Measurements from ENCODE around the gene VCP.

Gene VCP

DNA sequence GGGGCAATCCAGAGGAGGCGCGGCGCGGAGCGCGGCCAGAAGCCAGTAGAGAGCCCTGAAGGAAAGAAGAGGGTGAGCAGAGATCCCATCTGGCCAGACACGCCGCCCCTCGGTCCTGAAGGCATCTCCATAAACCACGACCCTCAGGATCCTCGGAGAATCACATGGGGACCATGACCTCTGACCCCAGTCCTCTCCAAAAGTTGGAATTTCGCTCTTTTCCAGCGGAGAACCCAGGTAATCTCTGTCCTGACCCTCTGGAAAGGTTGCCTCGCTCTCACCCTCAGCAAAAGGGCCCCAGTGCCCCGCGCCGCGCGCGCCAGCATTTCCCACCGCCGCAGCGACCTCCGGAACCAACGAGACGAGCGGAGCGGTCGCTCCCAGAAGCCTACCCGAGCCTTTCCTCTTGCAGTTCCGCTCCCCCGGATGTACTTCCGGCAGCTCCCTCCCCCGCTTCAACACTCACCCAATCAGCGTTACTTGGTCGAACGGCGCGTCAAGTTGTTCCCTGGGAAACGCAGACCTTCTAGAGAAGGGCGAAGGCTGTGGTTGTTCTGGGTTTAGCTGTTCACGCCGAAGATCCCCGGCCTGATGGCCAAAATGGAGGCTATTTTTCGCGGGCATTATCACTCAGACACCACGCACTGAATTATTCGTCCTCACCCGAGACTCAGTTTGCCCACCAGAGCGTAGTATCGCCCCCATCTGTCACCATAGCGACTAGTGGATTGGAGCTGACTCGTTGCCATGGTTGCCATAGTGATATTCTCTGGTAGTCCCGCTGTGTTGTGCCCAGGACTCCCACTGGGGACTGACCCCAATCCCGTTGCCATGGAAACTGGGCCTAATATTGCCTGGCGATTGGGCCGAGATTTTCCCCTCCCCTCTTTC is 30.6 kb upstream of the VCP start, which contains the start of gene STOML2:
STOML2 (minus strand) TSS at position 363 of the 891 bp plus-strand sequence; CDS start at position 326, 37 bp downstream.
- peak; percentile 91 to 97 (median 96) for DNase-seq

GRCh38 chr9:35102465-35102768 is 30.0 kb upstream of the VCP start:
- DNase-seq = peak in 1 of 4 experiments; percentile 24

DNA sequence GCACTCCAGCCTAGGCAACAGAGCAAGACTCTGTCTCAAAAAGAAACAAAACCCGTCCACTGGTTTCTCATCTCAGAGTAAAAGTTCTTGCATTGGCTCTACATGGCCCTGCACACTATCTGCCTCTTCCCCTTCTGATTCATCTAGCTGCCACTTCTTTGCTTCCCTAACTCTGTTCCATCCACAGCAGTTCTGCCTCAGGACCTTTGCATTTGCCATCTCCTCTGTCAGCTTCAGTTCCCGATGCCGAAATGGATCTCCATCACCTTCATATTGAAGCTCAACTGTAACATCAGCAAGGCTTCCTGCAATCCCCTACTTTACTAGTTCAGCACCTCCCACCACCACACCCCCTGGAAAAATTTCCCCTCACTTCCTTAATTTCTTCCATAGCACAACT is 25.1 kb upstream of the VCP start:
- no peak for DNase-seq

DNA sequence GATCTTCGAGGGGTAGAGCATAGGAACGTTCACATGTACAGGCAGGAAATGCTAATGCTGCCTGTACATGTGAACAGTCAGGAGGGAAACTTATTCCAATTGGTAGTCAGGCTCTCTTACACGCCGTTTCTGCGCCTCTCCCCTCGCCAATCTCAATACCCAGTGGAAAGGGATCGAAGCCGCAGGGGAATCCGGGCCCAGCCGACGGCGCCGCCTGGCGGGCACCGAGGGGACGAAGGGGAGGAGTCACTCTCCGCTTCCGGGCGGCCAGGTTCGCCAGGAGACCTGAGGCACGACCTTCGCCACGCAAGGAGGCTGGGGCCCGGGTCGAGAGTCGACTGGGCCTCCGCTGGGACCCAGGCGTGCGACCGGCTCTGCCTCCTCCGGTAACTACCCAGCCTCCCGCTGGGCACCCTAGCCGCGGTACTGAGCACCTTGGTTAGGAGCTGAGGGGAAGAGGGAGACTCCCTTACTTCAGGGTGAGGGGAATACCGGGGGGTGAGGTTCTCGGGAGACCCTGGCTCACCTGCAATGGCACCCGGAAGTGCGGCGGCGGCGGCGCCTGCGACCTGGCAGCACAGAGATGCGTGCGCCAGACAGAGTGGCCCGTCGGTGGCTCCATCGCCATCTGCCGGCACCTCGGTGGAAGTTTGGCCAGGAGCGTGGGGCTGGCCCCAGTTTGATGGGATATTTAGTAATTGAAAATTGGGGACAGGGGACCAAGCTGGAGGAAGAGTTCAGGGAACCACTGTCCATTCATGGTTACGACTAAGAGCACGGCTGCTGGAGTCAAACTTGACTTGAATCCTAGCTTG is 23.8 kb upstream of the VCP start, which contains the start of gene PIGO:
PIGO (minus strand) TSS at position 557 of the 815 bp plus-strand sequence. CDS start 1,026 bp downstream, outside the sequence.
- DNase-seq = peak; percentile 89 to 94 (median 92)

DNA sequence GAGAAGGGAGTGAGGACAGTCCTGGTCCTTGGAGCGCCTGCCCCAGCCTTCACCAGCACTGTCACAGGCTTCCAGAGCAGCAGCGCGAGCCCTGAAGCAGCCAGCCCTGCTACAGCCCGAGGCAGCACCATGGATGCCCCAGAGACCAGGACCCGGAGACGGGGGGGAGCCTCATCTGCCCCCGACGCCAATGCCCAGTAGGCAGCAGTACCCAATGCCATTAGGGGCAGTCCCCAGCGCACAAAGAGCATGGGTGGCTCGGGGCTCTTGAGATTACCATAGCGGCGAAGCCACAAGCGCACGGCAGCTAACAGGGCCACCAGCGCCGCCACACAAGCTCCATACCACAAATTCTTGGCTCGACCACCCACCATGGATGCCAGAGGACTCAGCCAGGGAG is 19.1 kb upstream of the VCP start:
- DNase-seq = no peak

GRCh38 chr9:35089434-35089833 is 17.0 kb upstream of the VCP start:
- DNase-seq = no peak

GRCh38 chr9:35085078-35085477 is 12.7 kb upstream of the VCP start:
- DNase-seq = no peak

GRCh38 chr9:35079426-35080341 is 7.3 kb upstream of the VCP start, which contains the start of gene FANCG:
TSS of gene FANCG (minus strand) at chr9:35079942. CDS start at chr9:35079524, 418 bp downstream.
- peak; percentile 91 to 96 (median 94) for DNase-seq

- no peak for DNase-seq
These were observed 6.6 kb upstream of the VCP start for GRCh38 chr9:35079041-35079425.

- DNase-seq = no peak
These were observed 5.6 kb upstream of the VCP start for GRCh38 chr9:35078066-35078465.

- no peak for DNase-seq
These were observed 4.4 kb upstream of the VCP start for GRCh38 chr9:35076848-35077247.

GRCh38 chr9:35075358-35075757 is 2.9 kb upstream of the VCP start:
- DNase-seq = no peak

GRCh38 chr9:35074791-35075190 is 2.4 kb upstream of the VCP start:
- no peak for DNase-seq

GRCh38 chr9:35074141-35074540 is 1.7 kb upstream of the VCP start:
- DNase-seq = no peak

DNA sequence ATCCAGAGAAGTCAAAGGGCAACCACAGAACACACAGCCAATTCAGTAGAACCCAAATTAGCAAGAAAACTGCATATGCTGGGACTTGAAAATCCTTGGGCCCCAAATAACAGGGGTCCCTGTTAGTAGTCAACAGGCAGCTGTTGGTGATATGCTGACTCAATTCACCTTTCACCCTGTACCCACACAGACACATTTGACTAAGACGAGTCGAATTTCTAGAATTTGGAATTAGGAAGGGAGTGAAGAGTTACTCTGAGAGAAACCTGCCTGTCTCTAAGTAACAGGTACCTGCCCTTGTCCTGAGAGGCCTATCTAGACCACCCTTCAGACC is 821 bp upstream of the VCP start:
- DNase-seq = no peak

DNA sequence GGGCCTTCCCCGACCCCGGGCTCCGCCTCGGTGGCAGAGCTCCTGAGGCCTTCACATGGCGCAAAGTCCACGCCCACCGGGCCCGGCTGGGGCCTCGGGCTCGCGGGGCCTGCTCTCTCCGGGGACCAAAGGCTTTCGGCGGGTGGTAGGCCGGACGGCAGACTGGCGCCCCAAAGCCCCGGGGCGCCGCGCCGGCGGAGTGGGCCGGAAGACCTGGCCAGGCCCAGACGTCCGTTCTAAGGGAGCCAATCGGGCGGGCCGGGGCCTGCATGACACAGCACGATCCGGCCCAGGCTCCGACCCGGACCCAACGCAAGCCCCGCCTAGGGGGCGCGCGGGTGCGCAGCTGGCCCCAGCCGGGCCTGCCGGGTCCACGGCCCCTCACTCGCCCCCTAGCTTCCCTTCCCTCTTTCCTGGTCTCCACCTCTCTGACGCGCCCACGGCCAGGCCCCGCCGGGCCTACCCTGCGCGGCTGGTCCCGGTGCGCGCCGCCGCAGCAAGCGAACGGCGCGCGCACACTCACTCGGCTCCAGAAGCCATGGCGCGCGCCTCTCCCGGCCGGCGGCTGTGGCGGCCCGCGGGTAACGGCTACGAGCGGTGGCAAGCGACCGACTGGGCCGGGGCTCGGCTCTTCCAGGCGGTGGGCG is 488 bp downstream of the VCP start:
- peak; percentile 85 to 95 (median 90) for DNase-seq

GRCh38 chr9:35070823-35071813 is 1.3 kb downstream of the VCP start:
- peak in 1 of 4 experiments; percentile 18 for DNase-seq

- no peak for DNase-seq
These were observed 3.4 kb downstream of the VCP start for GRCh38 chr9:35069020-35069419.

DNA sequence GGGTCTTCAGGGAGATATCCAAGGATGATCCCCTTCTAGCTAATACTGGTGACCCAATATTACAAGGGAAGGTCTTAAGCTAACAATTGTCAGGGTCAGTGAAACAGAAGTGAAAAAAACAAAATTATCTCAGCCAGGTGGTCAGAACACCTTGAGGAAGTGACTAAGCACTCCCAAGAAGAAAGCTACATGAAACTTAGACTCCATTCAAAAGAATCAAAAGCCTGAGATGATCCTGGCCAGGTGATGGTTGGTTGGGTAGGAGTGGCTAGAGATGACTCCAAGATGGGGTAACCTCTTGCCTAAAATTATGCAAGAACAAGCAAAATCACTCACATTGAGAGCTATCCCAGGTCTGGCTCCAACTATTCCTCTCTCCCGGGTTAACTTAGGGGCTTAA is 5.4 kb downstream of the VCP start:
- DNase-seq = no peak

- no peak for DNase-seq
These were observed 11.7 kb downstream of the VCP start for GRCh38 chr9:35060548-35061207.

All from suppressor macrophage (primary cell).